A549 (cell line): ENCODE data around the gene MTHFSD. TPM values are rescaled to one million over a fixed set of nuclear protein-coding genes. Genes with fewer than 3 reads are reported as not detected.

Source experiments
- ATAC-seq, 2 experiments: fragments of 200-7000 bp in 1 of 2; fragments of >200 bp in 1 of 2; cut with Nextera tagmentation in 1 of 2; cut with Tn5 transposase in 1 of 2; 3 replicates each; pipeline versions ENCODE4 v1.8.0 to v1.9.1; 2018 to 2020; ENCODE audit warnings: mild to moderate bottlenecking in 1 of 2, moderate library complexity in 1 of 2
- CTCF ChIA-PET: fragments of 300-600 bp; sonication (Branson Sonifier 250); formaldehyde crosslinking; extraction: SDS; loops from one replicate; lab custom pipeline; 2021; ENCODE audit warnings: antibody characterized with exemption, inconsistent platforms; lab: Yijun Ruan, JAX
- POLR2A ChIA-PET: fragments of 350-600 bp; formaldehyde crosslinking; extraction: SDS; loops from one replicate; lab custom pipeline; 2021; ENCODE audit warnings: antibody characterized with exemption, inconsistent platforms; lab: Yijun Ruan, JAX
- DNase-seq, 2 experiments: peaks; one replicate each; pipeline versions ENCODE4 v3.0.0 to v3.0.0-alpha.2; 2011 to 2016; ENCODE audit warnings: low read depth in 1 of 2, low spot score in 1 of 2
- FAIRE-seq: peaks from 2 replicates; lab custom pipeline; 2011; peaks lifted over from hg19 to GRCh38; lab: Jason Lieb, UNC
- H3K27ac ChIP-seq, 2 experiments: fragments of >200 bp; sonication (Bioruptor Twin); formaldehyde crosslinking; 3 replicates each; pipeline ENCODE4 v1.5.1; 2016 to 2017
- H3K4me1 ChIP-seq: fragments of >200 bp; sonication (Bioruptor Twin); formaldehyde crosslinking; 3 replicates; pipeline ENCODE4 v1.6.1; 2016
- H3K4me2 ChIP-seq: fragments of >200 bp; sonication (Bioruptor Twin); formaldehyde crosslinking; 3 replicates; pipeline ENCODE4 v1.6.1; 2016
- H3K4me3 ChIP-seq: fragments of >200 bp; sonication (Bioruptor Twin); formaldehyde crosslinking; 3 replicates; pipeline ENCODE4 v1.5.1; 2016
- H3K9me3 ChIP-seq: fragments of >200 bp; sonication (Bioruptor Twin); formaldehyde crosslinking; 3 replicates; pipeline ENCODE4 v1.6.1; 2016
- CBX2 ChIP-seq: fragments of 200-600 bp; sonication (generic); IDR thresholded peaks from 2 replicates; pipeline ENCODE4 v1.6.1; 2016; ENCODE audit warnings: low read depth, mild to moderate bottlenecking, borderline replicate concordance
- CEBPB ChIP-seq, 2 experiments: fragments of >200 bp in 1 of 2; sonication (Bioruptor Twin) in 1 of 2; formaldehyde crosslinking in 1 of 2; IDR thresholded peaks; 2 replicates each; pipeline ENCODE4 v1.6.1; 2012 to 2016
- CHD2 ChIP-seq: fragments of 150-350 bp; IDR thresholded peaks from 2 replicates; pipeline ENCODE4 v1.6.1; 2014; ENCODE audit warnings: low read length; ENCODE audit not compliant: partially characterized antibody
- EHF ChIP-seq: fragments of 250-450 bp; sonication (Bioruptor Pico); IDR thresholded peaks from 2 replicates; pipeline ENCODE4 v1.5.0; 2020; ENCODE audit warnings: mild to moderate bottlenecking
- EHMT2 ChIP-seq: fragments of 200-600 bp; sonication (generic); IDR thresholded peaks from 2 replicates; pipeline ENCODE4 v1.6.1; 2016; ENCODE audit warnings: antibody characterized with exemption, low read depth, mild to moderate bottlenecking, moderate library complexity
- FOSL2 ChIP-seq, 2 experiments: fragments of 450-650 bp in 1 of 2; fragments of >200 bp in 1 of 2; sonication (Bioruptor Twin) in 1 of 2; formaldehyde crosslinking; IDR thresholded peaks; 2 replicates each; pipeline versions ENCODE4 v1.5.0 to v1.6.1; 2016 to 2020; ENCODE audit warnings: mild to moderate bottlenecking in 1 of 2, moderate library complexity in 1 of 2
- GATA3 ChIP-seq: IDR thresholded peaks from 2 replicates; pipeline ENCODE4 v1.6.1; 2012; ENCODE audit warnings: borderline replicate concordance
- KDM1A ChIP-seq: fragments of 200-600 bp; sonication (generic); IDR thresholded peaks from 2 replicates; pipeline ENCODE4 v1.6.1; 2016; ENCODE audit warnings: low read depth, mild to moderate bottlenecking
- MAFK ChIP-seq: fragments of 450-650 bp; IDR thresholded peaks from 2 replicates; pipeline ENCODE4 v1.6.1; 2014; ENCODE audit not compliant: partially characterized antibody
- MAZ ChIP-seq: fragments of 150-350 bp; IDR thresholded peaks from 2 replicates; pipeline ENCODE4 v1.6.1; 2014; ENCODE audit warnings: antibody characterized with exemption, low read depth, low read length, borderline replicate concordance
- MYC ChIP-seq: IDR thresholded peaks from 2 replicates; pipeline ENCODE4 v1.6.1; 2012; ENCODE audit warnings: mild to moderate bottlenecking, inconsistent platforms, low read length, improper control_type of control experiment, borderline replicate concordance
- NPAS2 ChIP-seq: fragments of 250-450 bp; sonication (Bioruptor Pico); IDR thresholded peaks from 2 replicates; pipeline ENCODE4 v1.8.0; 2022; ENCODE audit warnings: mild to moderate bottlenecking, moderate library complexity, borderline replicate concordance
- POLR2A ChIP-seq: IDR thresholded peaks from 2 replicates; pipeline ENCODE4 v1.6.1; 2012; ENCODE audit warnings: mild to moderate bottlenecking, low read length
- POLR2AphosphoS2 ChIP-seq: conservative IDR thresholded peaks from 2 replicates; pipeline ENCODE4 v1.6.1; 2012; ENCODE audit warnings: low read length, improper control_type of control experiment, inconsistent platforms
- RARB ChIP-seq: fragments of 250-450 bp; sonication (Bioruptor Pico); IDR thresholded peaks from 2 replicates; pipeline ENCODE4 v1.8.0; 2021; ENCODE audit warnings: mild to moderate bottlenecking, moderate library complexity
- RCOR1 ChIP-seq: fragments of 150-350 bp; IDR thresholded peaks from 2 replicates; pipeline ENCODE4 v1.6.1; 2014; ENCODE audit warnings: antibody characterized with exemption, low read length, low read depth
- RFX5 ChIP-seq: fragments of 450-650 bp; IDR thresholded peaks from 2 replicates; pipeline ENCODE4 v1.7.1; 2014; ENCODE audit warnings: antibody characterized with exemption, mild to moderate bottlenecking, moderate library complexity
- SMC3 ChIP-seq: fragments of >200 bp; sonication (Bioruptor Twin); formaldehyde crosslinking; IDR thresholded peaks from 3 replicates; pipeline ENCODE4 v1.6.1; 2018; ENCODE audit warnings: inconsistent platforms
- SREBF2 ChIP-seq: fragments of 450-650 bp; IDR thresholded peaks from 2 replicates; pipeline ENCODE4 v1.6.1; 2014; ENCODE audit warnings: mild to moderate bottlenecking, moderate library complexity
- ZC3H11A ChIP-seq: fragments of 450-650 bp; IDR thresholded peaks from 2 replicates; pipeline ENCODE4 v1.6.1; 2014; ENCODE audit warnings: antibody characterized with exemption, mild to moderate bottlenecking
- ZFP36 ChIP-seq: fragments of 450-650 bp; IDR thresholded peaks from 2 replicates; pipeline ENCODE4 v1.6.1; 2014; ENCODE audit warnings: borderline replicate concordance; ENCODE audit not compliant: partially characterized antibody
- ZSCAN20 ChIP-seq: fragments of 250-450 bp; sonication (Bioruptor Pico); IDR thresholded peaks from 2 replicates; pipeline ENCODE4 v1.8.0; 2022; ENCODE audit warnings: mild to moderate bottlenecking, moderate library complexity
- WGBS: methylation state at CpG from one replicate; pipeline ENCODE4 v1.1.6; 2017; ENCODE audit errors: missing lambda C conversion rate; 5-methylcytosine and 5-hydroxymethylcytosine counted together
- polyA plus RNA-seq, 4 experiments: library from polyadenylated mRNA; depleted of rRNA in 3 of 4; stranded (reverse); fragments of >200 nt; fragmentation: RNase III in 1 of 4; extraction: RNeasy Plus Mini Kit Qiagen cat#74134 plus additional on column Dnase treatment in 1 of 4; gene quantifications; 2 replicates in 3 of 4; 3 replicates in 1 of 4; pipeline ENCODE4 v1.2.3, GENCODE V29; 2011 to 2017
- TF ChIP-seq, protein P1 (sequence below): IDR thresholded peaks from 2 replicates; pipeline ENCODE4 v1.6.1; 2012
- TF ChIP-seq, protein P2 (sequence below): fragments of 450-650 bp; IDR thresholded peaks from 2 replicates; pipeline ENCODE4 v1.6.1; 2014; ENCODE audit warnings: antibody characterized with exemption
- TF ChIP-seq, protein P3 (sequence below): fragments of >200 bp; sonication (Bioruptor Twin); formaldehyde crosslinking; IDR thresholded peaks from 3 replicates; pipeline ENCODE4 v1.6.1; 2016
- TF ChIP-seq, protein P4 (sequence below): IDR thresholded peaks from 2 replicates; pipeline ENCODE4 v1.6.1; 2012; ENCODE audit warnings: low read depth, borderline replicate concordance

The MTHFSD gene
- polyA plus RNA-seq, 2 of the 4 experiments (the other 2 are of a cell fraction), result 13.1 to 16.9 TPM

DNA sequence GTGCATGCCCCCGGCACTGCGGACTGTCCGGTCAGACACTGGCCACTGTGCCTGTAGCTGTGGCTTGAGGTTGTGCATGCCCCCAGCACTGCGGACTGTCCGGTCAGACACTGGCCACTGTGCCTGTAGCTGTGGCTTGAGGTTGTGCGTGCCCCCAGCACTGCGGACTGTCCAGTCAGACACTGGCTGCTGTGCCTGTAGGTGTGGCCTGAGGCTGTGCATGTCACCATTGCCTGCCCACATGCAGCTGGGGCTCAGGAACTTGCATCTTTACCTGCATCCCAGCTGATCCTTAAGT, 5.2 kb downstream of the MTHFSD start:
- H3K9me3 ChIP-seq, result no peaks in the 10 kb centered on the region
- no peak overlapping the region for H3K27ac ChIP-seq
- TF ChIP-seq EHF, result no peak
- no peak for TF ChIP-seq ZSCAN20
- TF ChIP-seq, protein P1, sequence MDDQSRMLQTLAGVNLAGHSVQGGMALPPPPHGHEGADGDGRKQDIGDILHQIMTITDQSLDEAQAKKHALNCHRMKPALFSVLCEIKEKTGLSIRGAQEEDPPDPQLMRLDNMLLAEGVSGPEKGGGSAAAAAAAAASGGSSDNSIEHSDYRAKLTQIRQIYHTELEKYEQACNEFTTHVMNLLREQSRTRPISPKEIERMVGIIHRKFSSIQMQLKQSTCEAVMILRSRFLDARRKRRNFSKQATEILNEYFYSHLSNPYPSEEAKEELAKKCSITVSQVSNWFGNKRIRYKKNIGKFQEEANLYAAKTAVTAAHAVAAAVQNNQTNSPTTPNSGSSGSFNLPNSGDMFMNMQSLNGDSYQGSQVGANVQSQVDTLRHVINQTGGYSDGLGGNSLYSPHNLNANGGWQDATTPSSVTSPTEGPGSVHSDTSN, result no peak
- no peak for TF ChIP-seq CHD2
- no peak for TF ChIP-seq POLR2AphosphoS2
- no peak for TF ChIP-seq CBX2
- no peak for TF ChIP-seq RCOR1
- ChIA-PET POLR2A (no interaction called here), CTCF (interaction anchor here (0.8 to 4.9 kb wide), 5 partner anchors 13 to 729 kb away, joined by 3 to 19 read pairs (median 4); no protein-coding TSS in a partner anchor)
- no peaks in the 10 kb centered on the region; the same call in 2 of the 3 replicates for H3K4me1 ChIP-seq
- DNase-seq (no peak), ATAC-seq (0 out of 6 replicates have a peak, but pooled peaks of 1 of the 2 experiments have one; percentile 26), FAIRE-seq (no peak)
- H3K4me3 ChIP-seq, result no peak overlapping the region
- no CpG with 5 or more reads among the region's 7 CpGs for WGBS
- H3K4me2 ChIP-seq, result no peak overlapping the region

DNA sequence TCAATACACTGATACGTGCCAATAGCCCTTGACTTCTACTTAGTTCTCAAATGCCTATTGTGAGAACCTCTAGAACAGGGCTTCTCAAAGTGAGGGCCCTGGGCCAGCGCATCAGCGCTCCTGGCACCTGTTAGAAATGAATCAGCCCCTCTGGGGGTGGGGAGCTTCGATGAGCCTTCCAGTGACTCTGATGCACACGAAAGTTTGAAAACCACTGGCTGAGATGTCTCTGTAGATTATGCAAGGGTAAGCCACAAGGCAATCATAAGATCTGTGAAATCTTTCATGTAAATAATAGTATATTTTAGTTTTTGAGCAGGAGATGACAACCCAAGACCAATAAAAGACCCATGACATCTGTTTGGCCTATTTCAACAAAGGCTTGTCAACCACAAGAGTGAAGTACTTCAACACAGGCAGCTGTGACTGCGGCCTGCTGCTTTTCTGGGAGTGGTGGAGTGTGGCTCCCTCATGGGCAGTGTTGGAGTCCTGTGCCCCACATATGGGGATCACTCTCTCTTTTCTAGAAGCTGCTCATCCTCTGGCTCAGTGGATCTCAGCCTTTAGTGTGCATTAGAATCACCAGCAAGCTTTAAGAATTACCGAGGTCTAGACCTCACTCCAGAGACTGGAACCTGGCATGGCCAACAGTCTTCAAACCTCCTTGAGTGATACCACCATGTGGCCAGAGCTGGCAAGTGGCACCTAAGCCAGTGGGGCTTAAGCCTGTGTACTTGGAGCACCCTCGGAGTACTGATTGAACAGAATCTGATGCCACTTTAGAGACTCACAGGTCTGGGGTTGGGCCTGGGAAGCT, 5.8 kb downstream of the MTHFSD start:
- POLR2A ChIA-PET, result no interaction called here
- H3K4me2 ChIP-seq, result no peak overlapping the region
- FAIRE-seq, result no peak
- H3K4me3 ChIP-seq, result no peak overlapping the region
- H3K4me1 ChIP-seq, result no peaks in the 10 kb centered on the region; the same call in 2 of the 3 replicates
- CTCF ChIA-PET, result interaction anchor here (0.6 to 4.9 kb wide), 6 partner anchors 14 to 730 kb away, joined by 3 to 19 read pairs (median 4); no protein-coding TSS in a partner anchor
- no peaks in the 10 kb centered on the region for H3K9me3 ChIP-seq
- ATAC-seq, result peak; percentile 34 to 51; a peak in 2 of 6 replicates
- H3K27ac ChIP-seq, result no peak overlapping the region
- no peak for DNase-seq
- WGBS, result 82% methylated on average over 8 of the region's 8 CpGs
- TF ChIP-seq SMC3 (no peak), MAFK (no peak), EHMT2 (no peak), FOSL2 (IDR thresholded peaks at IDR 0.05) (no peak), FOSL2 (CRISPR knock-in tag; IDR thresholded peaks at IDR 0.05) (no peak), POLR2A (no peak), RFX5 (no peak)
- TF ChIP-seq, protein P2, sequence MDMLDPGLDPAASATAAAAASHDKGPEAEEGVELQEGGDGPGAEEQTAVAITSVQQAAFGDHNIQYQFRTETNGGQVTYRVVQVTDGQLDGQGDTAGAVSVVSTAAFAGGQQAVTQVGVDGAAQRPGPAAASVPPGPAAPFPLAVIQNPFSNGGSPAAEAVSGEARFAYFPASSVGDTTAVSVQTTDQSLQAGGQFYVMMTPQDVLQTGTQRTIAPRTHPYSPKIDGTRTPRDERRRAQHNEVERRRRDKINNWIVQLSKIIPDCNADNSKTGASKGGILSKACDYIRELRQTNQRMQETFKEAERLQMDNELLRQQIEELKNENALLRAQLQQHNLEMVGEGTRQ, result no peak

DNA sequence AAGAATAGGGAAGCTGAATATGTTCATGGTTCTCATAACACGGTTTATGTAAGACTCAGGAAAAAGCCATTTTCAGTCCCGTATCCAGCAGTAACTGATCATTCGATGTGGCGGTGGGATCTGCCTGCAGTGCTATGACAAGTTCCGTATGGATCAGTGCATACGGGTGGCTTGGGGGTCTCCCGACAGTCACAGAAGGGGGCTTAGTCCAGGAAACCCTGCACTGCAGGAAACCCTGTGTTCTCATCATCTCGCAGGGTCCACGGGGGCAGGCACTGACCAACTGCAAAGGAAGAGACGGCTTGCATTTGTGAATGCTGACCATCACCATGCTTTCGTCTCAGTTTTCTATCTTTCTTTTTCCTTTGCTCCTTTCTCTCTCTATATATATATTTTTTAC, 7.7 kb downstream of the MTHFSD start:
- no peak overlapping the region for H3K27ac ChIP-seq
- DNase-seq (no peak), ATAC-seq (no peak)
- CTCF ChIA-PET, result no interaction called here
- TF ChIP-seq GATA3 (no peak), SREBF2 (no peak), ZC3H11A (no peak), MAFK (no peak), NPAS2 (CRISPR knock-in tag) (no peak), CEBPB (IDR thresholded peaks at IDR 0.05) (no peak), RARB (CRISPR knock-in tag) (no peak), MYC (no peak), MAZ (no peak), ZFP36 (no peak), KDM1A (no peak), CHD2 (no peak)
- TF ChIP-seq, protein P3, sequence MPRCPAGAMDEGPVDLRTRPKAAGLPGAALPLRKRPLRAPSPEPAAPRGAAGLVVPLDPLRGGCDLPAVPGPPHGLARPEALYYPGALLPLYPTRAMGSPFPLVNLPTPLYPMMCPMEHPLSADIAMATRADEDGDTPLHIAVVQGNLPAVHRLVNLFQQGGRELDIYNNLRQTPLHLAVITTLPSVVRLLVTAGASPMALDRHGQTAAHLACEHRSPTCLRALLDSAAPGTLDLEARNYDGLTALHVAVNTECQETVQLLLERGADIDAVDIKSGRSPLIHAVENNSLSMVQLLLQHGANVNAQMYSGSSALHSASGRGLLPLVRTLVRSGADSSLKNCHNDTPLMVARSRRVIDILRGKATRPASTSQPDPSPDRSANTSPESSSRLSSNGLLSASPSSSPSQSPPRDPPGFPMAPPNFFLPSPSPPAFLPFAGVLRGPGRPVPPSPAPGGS, result no peak
- TF ChIP-seq, protein P4, sequence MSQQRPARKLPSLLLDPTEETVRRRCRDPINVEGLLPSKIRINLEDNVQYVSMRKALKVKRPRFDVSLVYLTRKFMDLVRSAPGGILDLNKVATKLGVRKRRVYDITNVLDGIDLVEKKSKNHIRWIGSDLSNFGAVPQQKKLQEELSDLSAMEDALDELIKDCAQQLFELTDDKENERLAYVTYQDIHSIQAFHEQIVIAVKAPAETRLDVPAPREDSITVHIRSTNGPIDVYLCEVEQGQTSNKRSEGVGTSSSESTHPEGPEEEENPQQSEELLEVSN, result no peak
- TF ChIP-seq, protein P1, result no peak
- TF ChIP-seq, all 56 proteins: peak for 0
- WGBS, result 96% methylated on average over 11 of the region's 11 CpGs
- Histone ChIP-seq H3K9me3 (no peaks in the 10 kb centered on the region), H3K4me3 (no peak overlapping the region), H3K4me1 (no peaks in the 10 kb centered on the region), H3K4me2 (no peak overlapping the region)
- POLR2A ChIA-PET, result no interaction called here
- FAIRE-seq, result no peak
